Activated naive CD4-positive, alpha-beta T cell treated with anti-CD3 and anti-CD28 coated beads, Interleukin-2, amount 50 U/mL, for 16 hours (primary cell): ENCODE results near the gene ACYP2.

Experiments used
- DNase-seq: peaks from one replicate; pipeline ENCODE4 v3.0.0-alpha.2; 2020

Gene ACYP2

DNA sequence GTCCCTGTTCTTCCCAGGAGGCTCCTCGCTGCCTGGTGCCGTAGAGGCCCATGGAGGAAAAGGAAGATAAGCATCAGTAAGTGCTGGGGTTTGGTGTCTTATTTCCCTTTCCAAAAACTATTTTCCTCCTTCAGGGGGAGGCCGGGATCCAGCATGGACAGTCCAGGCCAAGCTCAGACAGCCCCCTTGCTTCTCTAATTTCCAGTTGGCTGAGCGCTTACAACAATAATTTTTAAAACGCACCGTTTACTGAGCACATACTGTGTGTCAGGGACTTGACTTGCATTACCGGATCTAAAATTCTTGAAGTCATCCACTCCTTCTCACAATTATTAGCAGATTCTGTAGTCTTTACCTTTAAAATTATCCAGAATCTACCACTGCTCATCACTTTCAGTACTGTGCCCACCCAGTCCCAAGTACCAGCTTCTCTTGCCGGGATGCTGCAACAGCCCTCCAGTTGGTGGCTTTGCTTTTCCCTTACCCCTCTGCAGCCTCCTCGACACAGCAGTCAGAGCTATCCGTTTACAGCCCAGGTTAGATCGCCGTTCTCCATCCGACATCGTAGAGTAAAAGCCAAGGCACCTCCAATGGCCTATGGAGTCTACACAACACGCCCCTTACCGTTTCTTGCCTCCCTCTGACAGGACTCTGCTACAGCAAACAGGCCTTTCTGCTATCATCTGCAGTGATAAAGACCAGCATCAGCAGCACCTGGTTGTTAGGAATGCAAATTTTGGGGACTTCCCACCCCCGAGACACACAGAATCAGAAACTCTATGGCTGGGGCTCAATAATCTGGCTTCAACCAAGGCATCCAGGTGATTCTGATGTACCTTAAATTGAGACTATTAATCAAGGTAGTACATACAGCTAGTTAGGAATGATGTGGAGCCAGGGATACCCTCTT lies 215.8 kb downstream of the ACYP2 start:
- no peak for DNase-seq

DNA sequence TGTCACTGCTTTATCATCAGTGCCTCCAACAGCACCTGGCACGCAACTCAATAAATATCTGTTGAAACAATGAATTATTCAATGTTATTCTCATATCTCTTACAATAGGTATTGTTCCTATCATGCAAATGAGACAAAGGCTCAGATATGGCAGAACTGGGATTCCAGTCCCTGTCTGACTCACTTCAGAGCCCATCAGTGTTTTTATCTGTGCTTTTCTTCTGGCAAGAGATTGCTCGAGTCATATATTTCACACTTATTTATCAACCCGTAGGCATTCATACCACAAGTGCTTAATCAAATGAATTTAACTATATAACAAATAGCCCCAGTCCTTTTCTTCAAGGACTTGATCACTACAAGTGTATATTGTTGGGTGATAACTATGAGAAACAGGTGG lies 217.0 kb downstream of the ACYP2 start:
- no peak for DNase-seq

DNA sequence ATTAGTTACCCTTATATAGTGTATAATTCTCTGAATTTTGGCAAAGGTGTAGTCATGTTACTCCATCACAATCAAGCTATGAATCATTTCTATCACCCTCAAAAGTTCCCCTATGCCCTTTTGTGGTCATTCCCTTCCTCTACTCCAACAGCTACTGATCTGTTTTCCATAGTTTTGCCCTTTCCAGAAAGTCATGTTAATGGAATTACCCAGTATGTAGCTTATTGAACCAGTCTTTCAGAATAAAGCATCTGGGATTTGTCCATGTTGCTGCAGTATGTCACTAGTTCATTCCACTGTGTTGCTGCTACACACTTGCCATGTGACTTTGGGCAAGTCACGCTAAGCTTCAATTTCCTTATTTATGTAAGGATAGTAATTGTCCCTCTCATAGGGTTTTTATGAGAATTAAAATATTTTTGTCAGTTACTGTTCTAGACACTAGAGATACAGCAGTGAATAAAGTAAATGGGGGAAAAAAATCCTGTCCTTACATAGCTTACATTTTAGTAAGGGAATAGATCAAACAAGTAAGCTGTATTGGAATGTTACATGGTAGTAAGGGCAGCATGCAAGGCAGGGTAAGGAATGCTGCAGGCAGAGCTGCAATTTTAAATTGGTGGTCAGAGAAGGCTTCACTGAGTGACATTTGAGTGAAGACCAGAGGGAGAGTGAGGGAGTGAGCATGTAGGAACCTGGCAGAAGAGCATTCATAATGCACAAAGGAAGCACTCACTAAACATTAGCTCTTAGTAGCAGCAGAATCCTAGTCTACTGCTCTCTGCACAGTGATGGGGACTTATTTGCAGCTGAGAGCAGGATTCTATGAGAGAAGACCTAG lies 220.9 kb downstream of the ACYP2 start:
- no peak for DNase-seq

DNA sequence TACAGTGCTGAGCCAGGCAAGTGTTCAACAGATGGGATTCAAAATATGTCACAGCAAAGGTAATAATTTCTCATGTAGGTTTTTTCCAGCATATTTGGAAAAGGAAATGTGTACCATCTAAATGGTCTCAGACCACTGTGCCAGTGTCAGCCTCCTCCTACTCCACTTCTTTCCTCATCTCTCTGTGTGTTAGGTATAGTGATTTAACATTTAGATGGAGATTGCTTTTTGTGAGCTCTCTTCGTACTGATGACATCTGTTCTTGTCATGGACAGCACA lies 221.5 kb downstream of the ACYP2 start:
- DNase-seq = no peak

DNA sequence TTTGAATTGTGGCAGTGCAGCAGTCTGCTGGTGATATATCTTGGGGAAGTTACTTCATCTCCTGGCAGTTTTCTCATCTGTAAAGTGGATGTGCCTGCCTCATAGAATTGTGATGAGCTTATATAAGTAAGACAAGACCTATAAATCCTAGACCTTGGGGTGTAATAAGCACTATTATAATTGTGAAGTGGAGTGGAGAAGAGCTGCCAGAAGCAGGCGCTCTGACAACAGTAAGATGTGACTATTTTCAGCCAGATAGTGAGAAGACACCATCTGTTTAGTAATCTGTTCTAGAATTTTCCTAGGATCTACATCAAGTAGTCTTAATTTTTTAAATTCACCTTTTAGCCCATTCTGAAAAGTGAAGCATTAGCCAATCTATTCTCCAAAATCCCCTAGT lies 226.2 kb downstream of the ACYP2 start:
- no peak for DNase-seq

DNA sequence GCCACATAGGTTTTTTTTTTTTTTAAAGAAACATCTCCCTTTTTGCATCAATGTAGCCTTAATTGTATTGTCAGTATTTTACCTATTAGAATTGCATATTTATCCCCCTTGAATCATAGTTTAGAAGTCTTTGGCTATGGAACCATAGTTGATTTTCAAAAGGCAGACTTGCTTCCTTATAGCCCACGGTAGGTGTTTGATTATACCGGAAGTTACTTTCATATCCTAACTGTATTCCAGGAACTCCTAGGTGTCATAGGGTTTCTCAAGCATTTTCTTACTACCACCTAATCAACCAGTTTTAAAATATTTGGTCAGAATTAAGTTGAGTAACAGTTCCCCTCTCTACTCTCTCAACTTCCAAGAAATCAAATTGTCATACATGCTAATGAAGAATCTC lies 227.2 kb downstream of the ACYP2 start:
- DNase-seq = no peak

DNA sequence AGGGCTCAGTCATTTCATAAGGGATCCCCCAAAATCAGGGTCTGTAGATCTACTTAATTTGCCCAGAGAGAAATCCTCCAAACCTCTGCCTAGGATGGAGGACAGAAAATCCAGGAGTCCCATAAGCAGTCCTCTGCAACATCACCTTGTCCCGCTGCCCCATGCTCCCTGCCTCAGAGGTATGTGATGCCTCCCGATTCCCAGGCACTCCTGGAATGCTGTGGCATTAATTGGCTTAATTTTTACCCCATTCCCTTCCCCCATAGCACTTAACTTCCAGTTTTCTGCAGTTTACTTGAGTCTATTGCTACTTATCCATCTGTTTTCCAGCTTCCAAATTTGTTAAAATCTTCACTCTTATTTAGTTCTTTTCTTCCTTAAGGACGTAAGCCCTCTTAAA lies 232.2 kb downstream of the ACYP2 start:
- no peak for DNase-seq

DNA sequence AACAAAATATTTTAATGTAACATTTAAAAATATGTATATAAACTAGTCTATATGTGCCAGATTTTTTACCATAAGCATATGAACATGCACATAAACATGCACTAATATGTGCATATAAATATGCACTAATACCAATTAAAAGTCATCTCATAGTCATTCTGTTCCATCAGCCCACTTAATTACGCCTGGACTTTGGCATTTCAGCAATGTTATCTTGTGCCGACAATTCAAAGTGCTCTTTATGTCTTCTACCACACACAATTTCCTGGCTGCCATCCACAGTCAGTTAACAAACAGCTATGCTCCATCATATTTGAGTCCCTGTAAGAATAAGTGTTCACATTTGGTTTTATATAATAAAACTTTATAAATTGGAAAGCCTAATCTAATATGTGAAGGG lies 233.2 kb downstream of the ACYP2 start:
- DNase-seq = no peak

DNA sequence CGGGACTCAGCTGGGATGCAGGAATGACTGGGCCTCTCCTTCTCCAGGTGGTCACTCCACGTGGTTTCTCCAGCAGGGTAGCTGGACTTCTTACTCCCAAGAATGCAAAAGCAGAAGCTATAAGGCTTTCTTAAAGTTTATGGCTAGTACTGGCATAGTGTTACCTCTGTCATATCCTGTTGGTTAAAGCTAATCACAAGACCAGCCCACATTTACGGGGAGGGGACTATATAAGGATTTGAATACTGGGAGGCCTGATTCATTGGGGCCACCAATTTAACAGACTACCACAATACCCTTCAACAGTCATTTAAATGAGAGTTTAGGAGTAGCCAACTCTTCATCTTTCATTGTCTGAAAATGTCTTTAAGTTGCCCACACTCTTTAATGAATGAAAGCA lies 235.0 kb downstream of the ACYP2 start:
- no peak for DNase-seq

DNA sequence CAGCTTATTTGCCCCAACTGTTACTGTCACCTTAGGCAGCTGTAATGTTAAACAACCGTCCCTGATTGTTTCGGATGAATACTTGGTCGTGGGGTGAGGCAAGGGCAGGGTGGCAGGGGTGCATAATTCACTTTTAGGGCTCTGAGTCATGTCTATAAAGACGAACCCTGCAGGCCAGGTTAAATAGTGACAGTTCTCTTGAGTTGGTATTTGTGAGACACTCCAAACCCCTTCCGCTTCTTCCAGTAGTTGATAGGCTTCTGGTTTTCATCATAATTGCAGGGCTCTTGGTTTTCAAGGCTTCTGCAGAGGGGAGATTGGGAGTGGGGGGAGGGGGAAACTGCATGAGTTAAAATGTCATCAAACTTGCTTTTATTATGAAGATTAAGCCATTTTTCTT lies 237.8 kb downstream of the ACYP2 start:
- no peak for DNase-seq
